GM18907 (cell line): Measurements from ENCODE around the gene NBPF8.
"Not testable (repeated sequence)": the region's sequence is repeated elsewhere in the genome, so short reads cannot be mapped to it uniquely, and the experiment has no call there.

Source experiments
- ATAC-seq: cut with Tn5 transposase; IDR thresholded peaks from one replicate; pipeline ENCODE4 v1.9.1; 2021; ENCODE audit warnings: mild to moderate bottlenecking, moderate library complexity; ENCODE audit not compliant: unreplicated experiment

NBPF8 gene, protein sequence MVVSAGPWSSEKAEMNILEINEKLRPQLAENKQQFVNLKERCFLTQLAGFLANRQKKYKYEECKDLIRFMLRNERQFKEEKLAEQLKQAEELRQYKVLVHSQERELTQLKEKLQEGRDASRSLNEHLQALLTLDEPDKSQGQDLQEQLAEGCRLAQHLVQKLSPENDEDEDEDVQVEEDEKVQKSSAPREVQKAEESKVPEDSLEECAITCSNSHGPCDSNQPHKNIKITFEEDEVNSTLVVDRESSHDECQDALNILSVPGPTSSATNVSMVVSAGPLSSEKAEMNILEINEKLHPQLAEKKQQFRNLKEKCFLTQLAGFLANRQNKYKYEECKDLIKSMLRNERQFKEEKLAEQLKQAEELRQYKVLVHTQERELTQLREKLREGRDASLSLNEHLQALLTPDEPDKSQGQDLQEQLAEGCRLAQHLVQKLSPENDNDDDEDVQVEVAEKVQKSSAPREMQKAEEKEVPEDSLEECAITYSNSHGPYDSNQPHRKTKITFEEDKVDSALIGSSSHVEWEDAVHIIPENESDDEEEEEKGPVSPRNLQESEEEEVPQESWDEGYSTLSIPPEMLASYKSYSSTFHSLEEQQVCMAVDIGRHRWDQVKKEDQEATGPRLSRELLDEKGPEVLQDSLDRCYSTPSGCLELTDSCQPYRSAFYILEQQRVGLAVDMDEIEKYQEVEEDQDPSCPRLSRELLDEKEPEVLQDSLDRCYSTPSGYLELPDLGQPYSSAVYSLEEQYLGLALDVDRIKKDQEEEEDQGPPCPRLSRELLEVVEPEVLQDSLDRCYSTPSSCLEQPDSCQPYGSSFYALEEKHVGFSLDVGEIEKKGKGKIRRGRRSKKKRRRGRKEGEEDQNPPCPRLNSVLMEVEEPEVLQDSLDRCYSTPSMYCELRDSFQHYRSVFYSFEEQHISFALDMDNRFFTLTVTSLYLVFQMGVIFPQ

DNA sequence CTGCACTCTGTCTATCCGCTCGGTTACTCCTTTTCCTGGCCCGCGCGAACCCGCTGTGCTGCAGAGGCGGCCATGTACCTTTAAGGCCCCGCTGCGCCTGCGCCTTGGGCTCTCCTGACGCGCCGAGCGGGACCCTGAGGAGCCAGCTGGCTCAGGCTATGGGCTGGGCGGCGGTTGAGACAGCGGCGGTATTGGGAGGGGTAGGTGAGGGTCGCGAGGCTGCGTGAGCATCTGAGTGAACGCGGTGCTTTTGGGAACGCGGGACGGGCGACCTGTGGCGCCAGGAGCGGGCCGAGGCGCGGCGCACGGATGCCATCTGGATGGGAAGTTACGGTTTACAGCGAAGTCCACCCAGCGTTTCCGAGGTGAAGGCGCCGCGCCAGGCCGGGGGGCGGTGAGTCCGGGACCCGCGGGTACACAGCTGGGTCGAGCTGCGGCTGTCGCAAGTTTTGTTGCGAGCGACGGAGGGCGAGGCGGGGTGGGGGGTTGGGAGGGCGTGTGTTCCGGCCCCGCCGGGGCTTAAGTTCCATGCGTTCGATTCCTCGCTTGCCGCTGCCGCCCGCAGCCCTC lies at the start of gene NBPF8:
Gene NBPF8, plus strand, starts transcription at position 125 of the 570 bp plus-strand sequence. CDS start 21,488 bp downstream, outside the sequence.
- peak; percentile 99 for ATAC-seq

DNA sequence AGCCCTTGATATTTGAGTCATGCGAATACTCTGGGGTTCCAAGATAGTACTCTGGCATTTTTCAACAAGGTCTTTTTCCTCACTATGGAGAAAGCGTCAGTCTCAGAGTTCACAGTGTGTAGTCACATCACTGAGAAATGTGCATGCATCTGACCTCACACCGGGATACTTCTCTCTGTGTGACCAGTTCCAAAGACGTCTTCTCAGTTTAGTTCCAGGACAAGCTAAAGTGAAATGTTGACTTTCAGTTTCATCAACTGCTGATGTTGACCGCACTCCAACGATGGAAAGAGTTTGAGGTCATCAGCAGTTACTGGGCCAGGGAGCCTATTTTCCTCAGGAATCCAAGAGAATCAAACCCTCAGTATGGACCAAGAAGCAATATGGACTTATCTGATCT lies 47.1 kb upstream of the NBPF8 start:
- ATAC-seq, result not testable (repeated sequence)

DNA sequence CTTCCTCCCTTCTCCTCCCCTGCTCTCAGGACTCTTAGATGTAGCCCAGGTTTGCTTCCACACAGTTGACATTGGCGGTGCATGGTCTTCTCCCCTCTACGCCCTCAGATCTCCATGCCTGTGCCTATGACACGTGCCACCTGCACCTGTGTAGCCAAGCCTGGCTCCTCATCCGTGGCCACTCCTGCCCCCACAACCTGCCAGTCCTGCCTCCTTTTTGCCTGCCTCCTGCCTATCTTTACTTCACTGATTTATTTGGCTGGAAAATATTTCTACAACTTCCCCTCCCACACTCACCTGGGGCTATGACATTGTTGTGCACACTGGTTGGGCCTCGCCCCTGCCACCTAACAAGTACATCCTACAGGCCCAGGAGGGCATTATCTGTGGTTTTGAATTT lies 28.2 kb upstream of the NBPF8 start:
- not testable (repeated sequence) for ATAC-seq

DNA sequence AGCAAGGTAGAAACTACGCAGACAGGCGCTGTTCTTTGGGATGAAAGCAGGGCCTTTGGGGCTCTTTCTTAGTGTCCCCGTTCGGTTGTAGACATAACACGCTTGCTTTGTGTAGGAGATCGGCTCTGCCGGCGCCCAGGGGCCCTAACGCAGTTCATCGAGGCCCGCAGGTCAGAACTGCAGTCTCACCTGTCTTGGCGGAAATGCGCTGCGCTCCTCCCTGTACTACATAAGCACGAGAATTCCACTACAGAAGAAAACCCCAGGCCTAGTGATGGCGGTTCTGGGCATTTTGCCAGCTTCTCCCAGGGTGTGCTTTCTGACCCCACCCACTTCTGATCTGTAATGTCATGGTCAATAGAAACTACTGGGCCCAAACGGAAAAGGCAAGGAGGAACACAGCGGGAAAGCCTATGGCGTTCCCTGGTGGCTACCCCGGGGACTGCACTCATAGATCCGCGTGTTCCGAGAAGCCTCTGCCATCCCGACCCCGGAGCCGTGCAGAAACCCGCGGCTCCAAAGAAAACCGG lies 26.2 kb upstream of the NBPF8 start:
- ATAC-seq, result not testable (repeated sequence)

DNA sequence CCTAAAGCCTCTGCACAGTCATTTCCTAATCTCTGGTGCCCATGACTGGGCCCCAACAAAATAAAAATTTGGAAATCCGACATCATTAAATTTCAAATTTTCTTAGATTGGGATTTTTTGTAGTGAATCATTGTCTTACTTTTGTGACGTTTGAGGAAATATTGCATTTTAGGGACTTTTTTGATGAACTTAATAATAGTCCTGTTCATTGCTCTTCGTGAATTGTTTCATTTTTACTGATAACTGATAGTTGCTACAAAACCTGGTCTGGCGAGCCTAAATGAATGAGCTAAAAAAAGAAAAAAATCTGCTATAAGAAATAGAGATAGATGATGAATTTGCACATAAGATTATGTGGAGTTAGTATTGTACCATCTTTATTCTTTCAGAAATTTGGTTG lies 23.5 kb upstream of the NBPF8 start:
- not testable (repeated sequence) for ATAC-seq

DNA sequence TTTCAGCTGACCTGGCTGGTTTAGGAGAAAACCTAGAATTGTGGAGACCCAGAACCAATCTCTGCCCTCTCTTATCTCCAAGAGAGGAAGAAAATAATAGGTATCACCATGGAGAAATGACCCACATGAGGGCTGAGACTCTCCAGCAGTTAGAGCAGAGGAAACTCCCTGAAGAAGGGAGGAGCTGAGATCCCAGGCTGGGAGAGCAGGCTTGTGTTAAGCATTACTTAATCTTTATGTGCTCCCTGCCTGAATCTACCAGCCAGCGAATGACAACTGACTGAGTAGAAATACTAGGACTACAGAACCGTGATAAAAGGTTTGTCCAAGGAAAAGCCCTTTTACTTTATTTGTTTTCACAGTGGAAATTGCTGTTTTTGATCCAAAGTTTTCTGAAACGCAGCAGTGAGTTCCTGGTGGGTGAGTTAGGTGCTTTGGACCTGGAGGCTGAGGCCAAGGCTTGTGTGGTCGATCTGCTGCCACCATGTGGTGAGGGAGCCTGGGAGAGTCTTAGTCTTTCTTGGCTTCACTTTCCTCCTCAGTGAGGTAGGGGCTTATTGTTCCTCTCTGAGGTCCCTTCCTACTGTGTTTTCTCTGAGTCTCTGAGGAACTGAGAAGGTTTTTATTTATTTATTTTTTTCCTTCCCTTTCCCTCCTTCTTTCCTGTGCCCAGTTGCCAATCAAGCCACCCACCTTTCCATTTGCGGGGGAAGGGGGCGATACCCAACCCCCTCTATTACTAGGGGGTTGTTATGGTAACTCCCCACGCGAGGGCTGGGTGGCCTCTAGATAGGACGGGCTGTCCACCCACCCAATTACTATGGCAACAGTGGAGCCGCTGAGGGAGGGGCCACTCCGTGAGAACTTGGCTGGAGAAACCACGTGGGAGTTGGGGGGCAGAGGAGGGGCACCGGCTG lies 21.3 kb upstream of the NBPF8 start:
- not testable (repeated sequence) for ATAC-seq

DNA sequence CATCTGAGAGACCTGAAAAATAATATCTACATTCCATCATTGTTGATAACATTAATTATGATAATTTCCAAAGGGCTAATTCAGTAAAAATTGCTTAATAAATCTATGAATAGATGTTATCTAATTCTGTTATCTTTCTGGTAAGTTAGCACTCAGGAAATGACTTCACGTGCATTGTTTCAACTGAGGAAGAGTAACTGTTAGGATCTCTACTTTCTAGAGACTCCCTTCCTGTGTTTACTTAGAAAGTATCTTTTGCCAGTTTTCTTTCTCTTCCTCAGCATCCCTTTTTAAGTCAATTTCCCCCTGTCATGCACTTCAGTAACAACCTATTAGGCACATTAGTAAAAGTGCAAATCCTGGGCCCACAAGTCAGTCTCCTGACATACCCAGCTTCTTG lies 9.5 kb upstream of the NBPF8 start:
- ATAC-seq, result not testable (repeated sequence)

DNA sequence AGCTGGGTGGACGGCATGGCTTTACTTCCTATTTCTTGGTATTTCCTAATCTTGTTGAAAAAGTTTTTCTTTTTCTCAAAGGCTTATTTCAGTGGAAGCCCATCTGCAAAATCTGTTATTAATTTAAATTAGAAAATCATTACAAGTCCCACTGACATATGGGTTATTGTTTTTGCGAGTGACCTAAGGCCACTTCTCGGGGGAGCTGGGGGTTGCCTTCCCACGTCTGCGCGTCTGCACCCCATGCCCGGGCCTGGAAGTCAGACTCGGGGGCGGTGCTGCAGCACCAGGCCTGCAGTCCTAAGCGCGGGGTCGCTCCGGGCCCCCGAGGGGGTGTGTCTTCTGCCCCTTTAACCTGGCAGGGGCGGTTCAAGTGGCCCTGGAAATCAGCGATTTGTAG lies 384 bp upstream of the NBPF8 start:
- ATAC-seq, result not testable (repeated sequence)

DNA sequence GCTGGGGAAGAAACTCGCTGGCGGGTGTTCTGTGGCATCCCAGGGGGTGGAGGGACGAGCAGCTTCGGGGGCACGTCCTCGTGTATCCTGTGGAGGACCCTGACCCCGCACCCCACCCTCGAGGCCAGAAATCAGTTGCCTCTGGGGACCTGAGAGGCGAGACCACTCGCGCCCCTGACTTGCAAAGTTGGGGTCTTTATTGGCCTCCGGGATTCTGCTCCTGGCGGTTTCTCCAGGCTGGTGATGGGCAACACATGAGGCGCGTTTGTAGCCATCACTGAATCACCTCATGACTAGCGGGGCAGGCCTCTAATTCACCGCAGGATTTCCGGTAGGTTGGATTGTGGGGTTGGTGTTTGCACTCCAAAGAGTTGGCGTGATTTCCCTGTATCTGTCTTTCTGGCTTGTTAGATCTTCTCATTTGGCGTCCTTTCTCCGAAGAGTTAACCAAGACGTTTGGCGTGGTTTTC lies 692 bp downstream of the NBPF8 start:
- peak; percentile 73 for ATAC-seq

DNA sequence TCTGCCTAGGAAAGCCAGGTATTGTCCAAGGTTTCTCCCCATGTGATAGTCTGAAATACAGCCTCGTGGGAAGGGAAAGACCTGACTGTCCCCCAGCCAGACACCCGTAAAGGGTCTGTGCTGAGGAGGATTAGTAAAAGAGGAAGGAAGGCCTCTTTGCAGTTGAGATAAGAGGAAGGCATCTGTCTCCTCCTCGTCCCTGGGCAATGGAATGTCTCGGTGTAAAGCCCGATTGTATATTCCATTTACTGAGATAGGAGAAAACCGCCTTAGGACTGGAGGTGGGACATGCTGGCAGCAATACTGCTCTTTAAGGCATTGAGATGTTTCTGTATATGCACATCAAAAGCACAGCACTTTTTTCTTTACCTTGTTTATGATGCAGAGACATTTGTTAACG lies 10.2 kb downstream of the NBPF8 start:
- not testable (repeated sequence) for ATAC-seq

DNA sequence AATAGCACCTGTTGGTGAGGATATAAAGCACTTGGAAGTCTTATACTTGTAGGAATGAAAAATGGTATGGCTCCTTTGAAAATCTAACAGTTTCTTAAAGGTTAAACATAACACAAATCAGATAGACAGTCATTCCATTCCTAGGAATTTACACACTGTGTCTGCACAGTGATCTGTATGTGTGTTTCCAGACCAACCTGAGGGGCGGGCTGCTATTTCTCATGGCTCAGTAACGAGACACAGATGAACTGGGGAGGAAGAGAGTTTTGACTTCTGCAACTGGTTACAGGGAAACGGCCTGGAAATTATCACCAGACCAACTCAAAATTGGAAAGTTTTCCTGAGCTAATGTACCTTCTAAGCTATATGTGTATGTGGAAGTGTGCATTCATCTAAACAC lies 16.8 kb downstream of the NBPF8 start:
- ATAC-seq, result not testable (repeated sequence)

DNA sequence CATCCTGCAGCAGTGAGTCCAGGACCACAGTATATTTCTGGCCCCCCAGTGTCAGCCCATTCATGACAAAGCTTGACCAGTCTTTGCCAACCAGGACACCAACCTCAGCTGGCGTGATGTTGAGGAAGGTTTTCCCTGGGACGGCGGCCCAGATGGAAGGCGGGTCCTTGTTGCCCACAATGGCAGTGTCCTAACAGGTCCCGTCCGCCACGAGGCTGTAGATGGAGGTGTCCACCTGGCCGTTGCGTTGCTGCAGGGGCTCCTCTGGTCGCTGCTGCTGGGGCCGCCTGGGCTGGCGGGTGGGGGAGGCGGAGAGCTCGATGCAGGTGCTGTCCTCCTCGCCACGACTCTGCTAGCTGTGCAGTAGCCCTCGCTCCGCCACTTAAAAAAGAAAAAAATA lies 19.0 kb downstream of the NBPF8 start:
- ATAC-seq, result not testable (repeated sequence)

DNA sequence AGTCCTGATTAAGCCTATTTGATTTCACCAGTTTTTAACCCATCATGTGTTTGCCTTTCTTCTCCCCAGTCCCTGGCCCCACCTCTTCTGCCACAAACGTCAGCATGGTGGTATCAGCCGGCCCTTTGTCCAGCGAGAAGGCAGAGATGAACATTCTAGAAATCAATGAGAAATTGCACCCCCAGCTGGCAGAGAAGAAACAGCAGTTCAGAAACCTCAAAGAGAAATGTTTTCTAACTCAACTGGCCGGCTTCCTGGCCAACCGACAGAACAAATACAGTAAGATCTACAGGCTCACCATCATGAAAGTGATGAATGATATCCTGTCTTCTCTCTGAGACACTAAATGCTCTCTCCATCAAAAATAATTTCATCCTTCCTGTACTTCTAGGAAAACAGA lies 34.3 kb downstream of the NBPF8 start:
- not testable (repeated sequence) for ATAC-seq
